OCI-LY1 (cell line): Measurements from ENCODE around the gene AGBL3.

Experiments used
- H2AFZ ChIP-seq: fragments of 200-600 bp; sonication (generic), shearing (Covaris generic); 2 replicates; pipeline ENCODE4 v1.6.0; 2014; ENCODE audit warnings: antibody characterized with exemption, mild to moderate bottlenecking, low read length
- H3F3A ChIP-seq: fragments of 200-600 bp; sonication (generic), shearing (Covaris generic); 2 replicates; pipeline ENCODE4 v1.6.0; 2014; ENCODE audit warnings: mild to moderate bottlenecking, antibody characterized with exemption, low read length, moderate library complexity; ENCODE audit not compliant: insufficient read depth
- H3K27ac ChIP-seq: fragments of 200-600 bp; sonication (generic); 2 replicates; pipeline ENCODE4 v1.5.1; 2014; ENCODE audit warnings: low read length, mixed run types, mild to moderate bottlenecking, low read depth; ENCODE audit not compliant: poor library complexity, severe bottlenecking
- H3K27me3 ChIP-seq: fragments of 200-600 bp; sonication (generic); 2 replicates; pipeline ENCODE4 v1.6.0; 2014; ENCODE audit warnings: antibody characterized with exemption, mild to moderate bottlenecking, low read length, moderate library complexity; ENCODE audit not compliant: insufficient read depth
- H3K36me3 ChIP-seq: fragments of 200-600 bp; sonication (generic); 2 replicates; pipeline ENCODE4 v1.6.1; 2014; ENCODE audit warnings: mild to moderate bottlenecking, antibody characterized with exemption, low read length, moderate library complexity, mixed read lengths; ENCODE audit not compliant: insufficient read depth
- H3K4me1 ChIP-seq: fragments of 200-600 bp; sonication (generic); 2 replicates; pipeline ENCODE4 v1.5.1; 2014; ENCODE audit warnings: mild to moderate bottlenecking, low read length, moderate library complexity; ENCODE audit not compliant: insufficient read depth, severe bottlenecking
- H3K4me2 ChIP-seq: fragments of 200-600 bp; sonication (generic), shearing (Covaris generic); 2 replicates; pipeline ENCODE4 v1.6.1; 2014; ENCODE audit warnings: low read length
- H3K4me3 ChIP-seq: fragments of 200-600 bp; sonication (generic); 2 replicates; pipeline ENCODE4 v1.5.1; 2014; ENCODE audit warnings: low read length, low read depth, mild to moderate bottlenecking, mixed read lengths; ENCODE audit not compliant: poor library complexity, severe bottlenecking
- H3K79me2 ChIP-seq: fragments of 200-600 bp; shearing (Covaris generic); 2 replicates; pipeline ENCODE4 v1.6.1; 2016; ENCODE audit warnings: mixed run types, low read length, mixed read lengths; ENCODE audit not compliant: insufficient read depth
- H3K9ac ChIP-seq: fragments of 200-600 bp; sonication (generic), shearing (Covaris generic); 2 replicates; pipeline ENCODE4 v1.6.1; 2014; ENCODE audit warnings: mild to moderate bottlenecking, low read length, mixed read lengths
- H3K9me2 ChIP-seq: fragments of 200-600 bp; sonication (generic), shearing (Covaris generic); 2 replicates; pipeline ENCODE4 v1.6.1; 2014; ENCODE audit warnings: low read depth, mild to moderate bottlenecking, low read length, mixed read lengths
- H3K9me3 ChIP-seq: fragments of 200-600 bp; shearing (Covaris generic); 2 replicates; pipeline ENCODE4 v1.6.1; 2014; ENCODE audit warnings: low read length, mixed read lengths
- H4K20me1 ChIP-seq: fragments of 200-600 bp; sonication (generic), shearing (Covaris generic); 2 replicates; pipeline ENCODE4 v1.6.0; 2016; ENCODE audit warnings: mild to moderate bottlenecking, low read length; ENCODE audit not compliant: insufficient read depth
- EZH2 ChIP-seq: fragments of 200-600 bp; sonication (generic), shearing (Covaris generic); IDR thresholded peaks from 2 replicates; pipeline ENCODE4 v1.8.0; 2017; ENCODE audit warnings: borderline replicate concordance, mixed run types, mild to moderate bottlenecking, antibody characterized with exemption, low read length, moderate library complexity, mixed read lengths
- TF ChIP-seq, protein P1 (sequence below): fragments of 200-600 bp; sonication (generic), shearing (Covaris generic); IDR thresholded peaks from 2 replicates; pipeline ENCODE4 v1.5.1; 2017; ENCODE audit warnings: mild to moderate bottlenecking, antibody characterized with exemption, low read length, moderate library complexity, mixed read lengths

AGBL3 gene

DNA sequence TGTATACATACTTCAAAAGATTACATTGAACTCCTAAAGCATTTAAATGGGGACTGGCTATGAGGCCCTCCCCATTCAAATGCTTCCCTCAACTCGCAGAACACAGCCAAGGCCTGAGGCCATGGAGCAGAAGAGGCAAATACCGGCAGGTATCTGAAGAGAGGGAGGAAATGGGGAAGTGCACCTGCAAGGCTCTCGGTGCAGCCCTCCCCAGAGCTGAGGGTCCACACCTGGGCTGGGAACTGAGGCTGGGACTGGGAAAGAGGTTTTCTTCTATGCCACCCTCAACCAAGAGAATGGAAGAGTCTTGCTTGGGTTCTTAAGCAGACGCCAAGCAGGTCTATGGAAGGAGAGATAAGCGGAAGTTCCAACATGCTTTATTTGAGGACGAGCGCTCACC, 197.2 kb downstream of the AGBL3 start:
- Histone ChIP-seq H3K9me3 (peaks cover 11% of the 10 kb centered on the region), H3K79me2 (no peaks in the 10 kb centered on the region), H3K27me3 (no peaks in the 10 kb centered on the region), H3F3A (no peaks in the 10 kb centered on the region), H3K4me2 (no peak overlapping the region), H3K9me2 (no peaks in the 10 kb centered on the region), H3K9ac (no peak overlapping the region), H3K36me3 (peaks cover 74% of the 10 kb centered on the region), H3K4me3 (no peak overlapping the region), H3K27ac (no peak overlapping the region), H2AFZ (no peak overlapping the region), H4K20me1 (no peaks in the 10 kb centered on the region), H3K4me1 (no peaks in the 10 kb centered on the region)
- no peak for TF ChIP-seq EZH2
- TF ChIP-seq, protein P1, sequence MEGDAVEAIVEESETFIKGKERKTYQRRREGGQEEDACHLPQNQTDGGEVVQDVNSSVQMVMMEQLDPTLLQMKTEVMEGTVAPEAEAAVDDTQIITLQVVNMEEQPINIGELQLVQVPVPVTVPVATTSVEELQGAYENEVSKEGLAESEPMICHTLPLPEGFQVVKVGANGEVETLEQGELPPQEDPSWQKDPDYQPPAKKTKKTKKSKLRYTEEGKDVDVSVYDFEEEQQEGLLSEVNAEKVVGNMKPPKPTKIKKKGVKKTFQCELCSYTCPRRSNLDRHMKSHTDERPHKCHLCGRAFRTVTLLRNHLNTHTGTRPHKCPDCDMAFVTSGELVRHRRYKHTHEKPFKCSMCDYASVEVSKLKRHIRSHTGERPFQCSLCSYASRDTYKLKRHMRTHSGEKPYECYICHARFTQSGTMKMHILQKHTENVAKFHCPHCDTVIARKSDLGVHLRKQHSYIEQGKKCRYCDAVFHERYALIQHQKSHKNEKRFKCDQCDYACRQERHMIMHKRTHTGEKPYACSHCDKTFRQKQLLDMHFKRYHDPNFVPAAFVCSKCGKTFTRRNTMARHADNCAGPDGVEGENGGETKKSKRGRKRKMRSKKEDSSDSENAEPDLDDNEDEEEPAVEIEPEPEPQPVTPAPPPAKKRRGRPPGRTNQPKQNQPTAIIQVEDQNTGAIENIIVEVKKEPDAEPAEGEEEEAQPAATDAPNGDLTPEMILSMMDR, result no peak

DNA sequence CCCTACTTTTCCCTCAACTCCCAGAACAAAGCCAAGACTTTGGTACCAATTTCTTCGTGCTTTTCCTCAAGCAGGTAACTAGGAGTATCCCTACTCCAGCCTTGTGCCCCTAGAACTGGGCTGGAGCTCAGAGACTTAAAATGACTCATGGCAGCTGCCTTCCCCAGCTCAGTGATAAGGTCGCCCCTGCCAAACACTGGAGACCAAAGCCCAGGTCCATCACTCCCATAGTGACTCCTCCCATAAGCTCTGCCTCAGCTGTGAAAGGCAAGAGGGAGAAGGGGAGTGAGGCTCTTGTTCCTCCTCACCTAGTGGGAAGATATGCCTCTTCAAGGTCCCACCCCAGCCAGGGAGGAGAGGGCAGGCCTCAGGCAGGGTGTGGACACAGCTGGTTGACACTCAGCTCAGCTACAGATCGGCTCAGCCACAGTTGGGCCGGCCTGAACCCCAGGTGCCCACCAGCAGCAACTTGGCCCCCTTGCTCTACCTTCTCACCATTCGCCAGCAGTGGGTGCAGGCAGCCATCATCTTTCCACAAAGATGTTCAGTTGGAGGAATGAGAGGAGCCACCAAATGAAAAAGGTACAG, 198.0 kb downstream of the AGBL3 start:
- Histone ChIP-seq H3K9ac (no peak overlapping the region), H3K4me3 (no peak overlapping the region), H3K27ac (no peak overlapping the region), H3K79me2 (no peaks in the 10 kb centered on the region), H3K9me3 (peaks cover 11% of the 10 kb centered on the region), H2AFZ (no peak overlapping the region), H3K4me2 (no peak overlapping the region), H3K9me2 (no peaks in the 10 kb centered on the region), H3K4me1 (no peaks in the 10 kb centered on the region), H3F3A (no peaks in the 10 kb centered on the region), H4K20me1 (no peaks in the 10 kb centered on the region), H3K36me3 (peaks cover 83% of the 10 kb centered on the region), H3K27me3 (no peaks in the 10 kb centered on the region)
- TF ChIP-seq EZH2, result no peak
- TF ChIP-seq, protein P1, result no peak
